Measurements from ENCODE around the gene GLS2. TPM values are rescaled to one million over a fixed set of nuclear protein-coding genes. Genes with fewer than 3 reads are reported as not detected.

Gene GLS2
- total and polyA plus RNA-seq, 2 experiments from 2014 or later: 12.2 to 31.6 TPM

- H3K27ac Mint-ChIP-seq: no peak overlapping the region
- Histone ChIP-seq H3K9me2 (ENCODE audit: insufficient read depth) (no peaks in the 10 kb centered on the region), H3K27me3 (ENCODE audit: insufficient read depth) (no peaks in the 10 kb centered on the region), H3K4me1 (ENCODE audit: insufficient read depth) (peaks cover 14% of the 10 kb centered on the region), H3K4me3 (no peak overlapping the region), H3K79me2 (replicated peaks; ENCODE audit: insufficient read depth) (peaks cover 72% of the 10 kb centered on the region), H3K36me3 (ENCODE audit: insufficient read depth) (no peaks in the 10 kb centered on the region), H3K27ac (ENCODE audit: low read depth) (peak overlapping the region; percentile 8), H3F3A (replicated peaks; ENCODE audit: low read depth) (no peaks in the 10 kb centered on the region), H3K4me2 (no peak overlapping the region), H4K20me1 (replicated peaks; ENCODE audit: insufficient read depth) (peaks cover under 1% of the 10 kb centered on the region; the same call in 1 of the 2 replicates), H2AFZ (no peak overlapping the region)
- no peak overlapping the region for H3K4me3 Mint-ChIP-seq
- H3K4me1 Mint-ChIP-seq: peaks cover 13% of the 10 kb centered on the region
- no peak for TF ChIP-seq ZNF462 (CRISPR knock-in tag; IDR thresholded peaks at IDR 0.05)
- no peak for TF ChIP-seq JUNB (IDR thresholded peaks at IDR 0.05; ENCODE audit: unreplicated experiment)
- no peak for TF ChIP-seq NANOG (IDR thresholded peaks at IDR 0.05; ENCODE audit: borderline replicate concordance)
- TF ChIP-seq ZNF114 (CRISPR knock-in tag; IDR thresholded peaks at IDR 0.05): no peak
- TF ChIP-seq REST (IDR thresholded peaks at IDR 0.05; ENCODE audit: unreplicated experiment): no peak
- no peak for TF ChIP-seq CTCF (conservative IDR thresholded peaks at IDR 0.05; ENCODE audit: low read depth in 2 of 2)
- no peak for TF ChIP-seq ZNF331 (CRISPR knock-in tag; IDR thresholded peaks at IDR 0.05; ENCODE audit: low read depth)
- TF ChIP-seq STAT1 (IDR thresholded peaks at IDR 0.05; ENCODE audit: unreplicated experiment): no peak
- no peak for TF ChIP-seq EZH2 (IDR thresholded peaks at IDR 0.05; ENCODE audit: low read depth, unreplicated experiment)
- no peak for TF ChIP-seq EZH2phosphoT487 (IDR thresholded peaks at IDR 0.05; ENCODE audit: unreplicated experiment)
- no peak for TF ChIP-seq CREB1 (CRISPR knock-in tag; IDR thresholded peaks at IDR 0.05; ENCODE audit: low read depth)
- no peak for TF ChIP-seq ETS1 (IDR thresholded peaks at IDR 0.05)
- no peak for TF ChIP-seq POLR2AphosphoS5 (IDR thresholded peaks at IDR 0.05; ENCODE audit: low read depth)
- H3K27me3 Mint-ChIP-seq (ENCODE audit: insufficient read depth, low read depth, poor library complexity): peaks cover 1% of the 10 kb centered on the region
- no peak for DNase-seq (ENCODE audit: low spot score)
- no peaks in the 10 kb centered on the region for H3K36me3 Mint-ChIP-seq (ENCODE audit: low read depth)
- no peaks in the 10 kb centered on the region; the same call in 2 of the 3 replicates for H3K9me3 Mint-ChIP-seq
- ATAC-seq: no peak
These were observed 42.6 kb upstream of the GLS2 start for GRCh38 chr12:56530390-56531055.
